Spleen (tissue), 7 donors: ENCODE measurements around the gene JCHAIN.

ENCODE experiments used
- CTCF ChIP-seq, 11 experiments: fragments of 200-600 bp in 7 of 11; fragments of 450-650 bp in 4 of 11; sonication (generic) in 4 of 11; IDR thresholded peaks in 8 of 11; conservative IDR thresholded peaks in 3 of 11; 1 replicate in 7 of 11; 2 replicates in 4 of 11; pipeline versions ENCODE4 v1.4.0 to v1.8.0; 2016 to 2021; ENCODE audit warnings: antibody characterized with exemption in 11 of 11, inconsistent platforms in 4 of 11, mild to moderate bottlenecking in 1 of 11
- POLR2A ChIP-seq, 3 donors: fragments of 450-650 bp; IDR thresholded peaks; one replicate each; pipeline ENCODE4 v1.5.1; 2017; ENCODE audit warnings: antibody characterized with exemption in 3 of 3, mild to moderate bottlenecking in 1 of 3
- donor health status: DM: no; HTN: no; CAD: no; lungs with moderate emphysema.
- donor health status: DM: no; HTN: no; CAD: no.
- donor health status: DM: no; HTN: no; CAD: no.

- TF ChIP-seq CTCF (IDR thresholded peaks at IDR 0.05 in 8 of 11, conservative IDR thresholded peaks at IDR 0.05 in 3 of 11) (no peak), POLR2A (IDR thresholded peaks at IDR 0.05) (no peak)
Observed at GRCh38 chr4:70680934-70681333, 14.6 kb upstream of the JCHAIN start.
